Measurements from ENCODE around the gene PRND. TPM values are rescaled to one million over a fixed set of nuclear protein-coding genes. Genes with fewer than 3 reads are reported as not detected.

PRND gene
- total and polyA plus RNA-seq, 2 of the 13 experiments (the other 11 are each of a cell fraction or from before 2014, with no cell fraction given), result not detected

GRCh38 chr20:4691753-4692152 is 30.0 kb upstream of the PRND start (continued):
- TF ChIP-seq EP300 (IDR thresholded peaks at IDR 0.05; ENCODE audit: low read depth in 2 of 2, low read length in 2 of 2) (0 out of 4 replicates have a peak, but pooled peaks of 1 of the 2 experiments have one; percentile 29), EP300 (CRISPR knock-in tag; IDR thresholded peaks at IDR 0.05; ENCODE audit: borderline replicate concordance) (no peak), RBFOX2 (IDR thresholded peaks at IDR 0.05; ENCODE audit: low read depth, low read length) (peak; percentile 17; the same call in 1 of the 2 replicates), FOXA3 (CRISPR knock-in tag; IDR thresholded peaks at IDR 0.05) (peak; percentile 60; the same call in 1 of the 2 replicates), ZNF619 (CRISPR knock-in tag; IDR thresholded peaks at IDR 0.05) (no peak)

GRCh38 chr20:4694076-4694475 is 27.6 kb upstream of the PRND start:
- BruUV-seq (replicated peaks), result no TSS peak
- H3K9ac ChIP-seq (ENCODE audit: insufficient read depth, low read depth, low read length), result no peak overlapping the region
- H3K36me3 ChIP-seq (replicated peaks in 1 of 2; ENCODE audit: control insufficient read depth in 1 of 2, insufficient read depth in 2 of 2, low read length in 2 of 2), result peaks cover 8 to 17% of the 10 kb centered on the region in 2 experiments; a peak in 3 of 5 replicates
- intact Hi-C loops (cut with micrococcal nuclease; ENCODE audit: unreplicated experiment), result no loop called here
- no peak for ATAC-seq
- peaks cover 80% of the 10 kb centered on the region for H3K79me2 ChIP-seq (ENCODE audit: insufficient read depth, low read length)
- peaks cover 39% of the 10 kb centered on the region for H4K20me1 ChIP-seq (ENCODE audit: insufficient read depth, low read length)
- no peaks in the 10 kb centered on the region for H3K9me3 ChIP-seq (ENCODE audit: low read length)
- in situ Hi-C loops (cut with HindIII; ENCODE audit: extremely low pct_ligation_motif_present, low pct_unique_long_range_greater_than_20kb), result no loop called here
- no peak for DNase-seq (ENCODE audit: low spot score)
- H3K4me3 ChIP-seq (replicated peaks in 1 of 3; ENCODE audit: insufficient read depth in 1 of 3, low read depth in 2 of 3, low read length in 3 of 3), result no peak overlapping the region
- TF ChIP-seq ZBTB44 (CRISPR knock-in tag; IDR thresholded peaks at IDR 0.05) (no peak), ZNF121 (CRISPR knock-in tag; IDR thresholded peaks at IDR 0.05) (peak; percentile 95)
- POLR2A ChIA-PET, result interaction anchor here (0.6 to 0.7 kb wide), 2 partner anchors 12 to 26 kb away, joined by 3 read pairs; no protein-coding TSS in a partner anchor
- peaks cover 31% of the 10 kb centered on the region for H3K4me1 ChIP-seq (ENCODE audit: insufficient read depth, low read length)
- no peaks in the 10 kb centered on the region for H3K27me3 ChIP-seq (ENCODE audit: control insufficient read depth in 1 of 2, insufficient read depth in 2 of 2, low read length in 2 of 2)
- WGBS (ENCODE audit: low lambda C conversion rate), result 97% methylated on average over 1 of the region's 1 CpG
- CTCF ChIA-PET (ENCODE audit: low intra/inter-chr PET ratio, low total read pairs), result no interaction called here
- no peak overlapping the region for H3K4me2 ChIP-seq (ENCODE audit: low read depth, low read length)
- H3K27ac ChIP-seq (ENCODE audit: extremely low read length, insufficient read depth, low read length), result no peak overlapping the region
- FAIRE-seq, result no peak
- no peak overlapping the region for H2AFZ ChIP-seq (ENCODE audit: low read length)

Measured in HepG2 (cell line).